HG03064 (cell line): ENCODE data around the gene ATF7IP2.
"Not testable (repeated sequence)": the region's sequence is repeated elsewhere in the genome, so short reads cannot be mapped to it uniquely, and the experiment has no call there.

Experiments used
- ATAC-seq: cut with Tn5 transposase; IDR thresholded peaks from one replicate; pipeline ENCODE4 v1.9.1; 2021; ENCODE audit warnings: low read depth; ENCODE audit not compliant: unreplicated experiment

The ATF7IP2 gene

GRCh38 chr16:10371592-10371991 is 14.3 kb upstream of the ATF7IP2 start:
- ATAC-seq: no peak

GRCh38 chr16:10373556-10373955 is 12.3 kb upstream of the ATF7IP2 start:
- no peak for ATAC-seq

- no peak for ATAC-seq
These were observed 9.6 kb upstream of the ATF7IP2 start for GRCh38 chr16:10376229-10376628.

GRCh38 chr16:10383626-10384025 is 2.2 kb upstream of the ATF7IP2 start:
- no peak for ATAC-seq

- no peak for ATAC-seq
These were observed 748 bp downstream of the ATF7IP2 start for GRCh38 chr16:10386517-10387100.

- ATAC-seq: no peak
These were observed 1.3 kb downstream of the ATF7IP2 start for GRCh38 chr16:10387188-10387617.

- no peak for ATAC-seq
These were observed 3.1 kb downstream of the ATF7IP2 start for GRCh38 chr16:10388988-10389387.

- ATAC-seq: no peak
These were observed 4.5 kb downstream of the ATF7IP2 start for GRCh38 chr16:10390330-10390729.

GRCh38 chr16:10390867-10391266 is 5.0 kb downstream of the ATF7IP2 start:
- ATAC-seq: no peak

GRCh38 chr16:10391339-10391738 is 5.5 kb downstream of the ATF7IP2 start:
- ATAC-seq: no peak

GRCh38 chr16:10402975-10403374 is 17.1 kb downstream of the ATF7IP2 start:
- ATAC-seq: no peak

GRCh38 chr16:10405386-10405939 is 19.6 kb downstream of the ATF7IP2 start:
- no peak for ATAC-seq

GRCh38 chr16:10408824-10409381 is 23.0 kb downstream of the ATF7IP2 start:
- ATAC-seq: no peak

GRCh38 chr16:10409713-10410112 is 23.9 kb downstream of the ATF7IP2 start:
- ATAC-seq: not testable (repeated sequence)

- no peak for ATAC-seq
These were observed 24.6 kb downstream of the ATF7IP2 start for GRCh38 chr16:10410469-10410868.

GRCh38 chr16:10412935-10413601 is 27.2 kb downstream of the ATF7IP2 start:
- no peak for ATAC-seq

- not testable (repeated sequence) for ATAC-seq
These were observed 32.3 kb downstream of the ATF7IP2 start for GRCh38 chr16:10418204-10418603.

GRCh38 chr16:10419701-10420100 is 33.8 kb downstream of the ATF7IP2 start:
- ATAC-seq: no peak

GRCh38 chr16:10421596-10421995 is 35.7 kb downstream of the ATF7IP2 start:
- no peak for ATAC-seq

GRCh38 chr16:10428433-10429168 is 42.7 kb downstream of the ATF7IP2 start:
- ATAC-seq: no peak
